GM18867 (cell line): ENCODE data around the gene NCOA4.
A peak's percentile ranks its signal among the peaks of the same experiment; 100 is the strongest.
"Not testable (repeated sequence)": the region's sequence is repeated elsewhere in the genome, so short reads cannot be mapped to it uniquely, and the experiment has no call there.

Source experiments
- ATAC-seq: cut with Tn5 transposase; IDR thresholded peaks from one replicate; pipeline ENCODE4 v1.9.1; 2021; ENCODE audit warnings: mild to moderate bottlenecking, moderate library complexity; ENCODE audit not compliant: unreplicated experiment

The NCOA4 gene

DNA sequence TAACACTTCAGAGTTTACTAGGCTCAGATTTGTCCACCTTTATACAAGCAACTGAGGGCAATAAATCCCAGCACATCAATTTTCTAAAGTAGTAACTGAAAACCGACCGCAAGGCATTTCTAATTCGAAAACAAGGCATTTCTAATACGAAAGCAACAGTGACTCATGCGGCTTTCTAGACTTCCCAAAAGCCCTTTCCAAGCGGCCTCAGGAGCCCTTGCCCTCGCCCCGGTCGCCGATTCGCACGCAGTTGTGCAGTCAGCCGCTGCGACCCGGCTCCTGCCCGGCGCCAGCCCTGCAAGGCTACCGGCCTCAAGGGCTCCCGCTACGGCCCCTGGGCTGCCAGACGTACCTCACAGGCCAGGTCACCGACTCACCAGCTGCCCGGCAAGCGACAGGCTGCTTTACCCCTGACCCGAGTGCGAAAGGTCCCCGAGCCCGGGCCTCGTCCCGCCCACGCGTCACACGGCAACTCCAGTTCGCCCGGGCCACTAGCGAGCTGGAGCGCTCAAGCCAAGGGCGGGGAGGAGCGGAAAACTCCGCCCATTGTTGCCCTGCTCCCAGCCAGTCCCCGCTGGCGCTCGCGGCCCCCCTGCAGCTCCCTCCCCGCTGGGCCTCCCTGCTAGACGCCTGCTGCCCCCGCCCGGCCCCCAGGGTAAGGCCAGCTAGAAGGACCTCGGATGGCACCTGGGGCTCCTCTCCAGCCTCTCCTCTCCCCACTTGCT is 7.3 kb downstream of the NCOA4 start:
- ATAC-seq = peak; percentile 92

DNA sequence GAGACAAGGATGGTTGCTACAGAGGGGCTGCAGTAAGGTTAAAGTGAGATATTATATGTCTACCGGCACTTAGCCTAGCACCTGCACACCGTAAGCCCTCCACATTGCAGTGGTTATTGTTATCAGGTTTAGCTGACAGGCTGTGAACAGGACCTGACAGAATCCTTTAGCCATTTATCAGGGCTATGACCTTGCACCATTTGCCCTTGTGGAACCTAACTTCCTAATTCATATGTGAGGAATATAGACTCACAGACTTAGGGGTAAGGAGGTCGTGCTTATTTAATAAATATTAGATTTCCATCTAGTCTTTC is 10.1 kb downstream of the NCOA4 start:
- ATAC-seq = no peak

DNA sequence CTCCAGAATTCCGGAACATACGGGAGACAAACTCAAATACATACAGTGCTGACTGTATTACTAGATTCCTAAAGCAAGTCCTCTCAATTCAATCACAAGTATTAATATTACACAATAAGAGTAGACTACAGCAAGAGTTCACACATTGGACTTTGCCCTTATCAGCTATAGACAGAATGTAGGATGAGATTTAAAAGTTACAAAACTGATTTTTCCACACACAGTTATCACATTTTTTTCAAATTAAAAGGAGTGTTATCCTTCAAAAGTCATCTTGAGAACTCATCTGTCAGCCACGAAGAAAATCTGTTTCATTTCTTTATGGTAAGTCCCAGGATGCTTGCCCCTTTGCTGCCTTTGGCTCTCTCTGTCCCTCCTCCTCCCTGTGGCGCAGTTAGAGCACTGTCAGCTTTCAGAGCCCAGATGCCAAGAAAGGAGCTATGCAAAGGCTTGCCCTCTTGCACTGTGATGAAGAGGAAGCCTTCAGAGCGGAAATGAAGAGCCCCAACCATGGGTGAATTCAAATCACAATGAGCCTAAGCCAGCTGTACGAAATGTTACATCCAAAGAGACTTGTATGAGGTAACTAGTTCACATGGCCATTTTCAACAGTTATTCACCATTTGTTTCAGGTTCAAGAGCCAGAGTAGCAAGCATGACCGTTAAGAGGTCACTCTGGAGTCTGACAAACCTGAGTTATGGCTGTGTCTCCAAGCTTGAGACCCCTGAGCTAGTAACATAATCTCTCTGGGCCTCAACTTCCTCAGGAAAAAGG is 10.7 kb downstream of the NCOA4 start:
- ATAC-seq = peak; percentile 30

DNA sequence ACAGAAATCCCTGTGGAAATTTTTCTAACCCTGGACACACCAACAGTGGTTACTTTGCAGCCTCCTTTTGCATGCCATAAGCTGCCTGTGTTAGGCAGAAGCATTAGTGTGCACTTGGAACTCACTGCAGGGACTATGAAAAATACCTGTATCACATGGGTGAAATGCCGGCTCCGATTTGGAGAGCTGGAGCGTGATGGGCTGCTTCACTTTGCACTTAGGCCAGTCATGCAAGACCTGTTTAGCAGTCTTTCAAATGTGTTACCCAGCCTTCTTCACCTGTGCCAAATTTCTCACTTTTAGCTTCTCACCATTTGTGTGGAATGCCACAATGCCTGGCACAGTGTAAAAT is 11.3 kb downstream of the NCOA4 start:
- ATAC-seq = no peak

DNA sequence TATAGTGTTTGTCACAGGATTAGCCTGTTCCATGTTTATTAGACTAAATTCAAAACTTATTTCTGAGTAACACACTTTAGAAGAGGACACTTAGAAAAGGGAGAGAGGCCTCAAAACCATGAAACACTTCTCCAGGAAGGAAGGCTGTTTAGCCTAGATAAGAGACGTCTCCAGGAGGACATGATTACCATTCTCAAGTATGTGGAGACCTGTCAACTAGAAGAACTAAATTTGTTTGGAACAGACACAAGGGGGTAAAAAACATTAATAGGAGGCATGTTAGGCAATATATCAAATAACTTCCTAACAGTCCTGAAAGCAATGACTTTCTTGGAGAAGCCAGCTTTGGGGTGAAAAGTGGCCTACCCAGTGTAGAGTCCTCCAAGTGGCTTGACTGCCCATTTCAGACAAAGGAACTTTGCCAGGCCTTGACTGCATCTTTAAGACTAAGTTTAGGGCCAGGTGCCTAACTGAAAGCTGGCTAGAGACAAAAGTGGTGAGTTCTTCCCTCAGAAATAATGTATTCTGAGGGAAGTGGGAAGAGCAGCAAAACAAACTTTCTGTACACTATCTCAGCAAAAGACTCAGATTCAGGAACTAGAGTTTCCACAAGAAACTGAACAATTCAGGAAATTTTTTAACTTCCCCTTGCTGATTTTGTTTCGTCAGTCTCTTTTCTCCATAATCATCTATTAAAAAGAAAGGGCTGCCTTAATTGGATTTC is 11.8 kb downstream of the NCOA4 start:
- ATAC-seq = no peak

DNA sequence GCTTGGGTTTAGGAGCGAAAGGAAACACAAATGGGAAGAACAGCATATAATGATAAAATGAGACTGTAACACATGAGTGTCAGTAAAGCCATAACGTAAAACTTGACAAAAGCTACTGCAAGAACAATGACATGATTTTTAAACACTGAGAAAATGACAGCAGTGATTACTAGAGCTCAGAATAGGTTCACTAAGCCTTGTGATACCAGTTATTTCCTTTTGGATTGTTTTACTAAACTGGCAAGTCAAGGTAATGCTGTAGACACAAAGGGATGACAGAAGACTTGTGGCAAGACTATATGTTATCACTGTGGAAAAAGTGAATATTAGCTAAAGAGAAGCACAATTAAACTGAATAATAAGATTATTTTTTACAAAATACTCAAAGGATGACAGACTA is 12.7 kb downstream of the NCOA4 start:
- ATAC-seq = no peak

DNA sequence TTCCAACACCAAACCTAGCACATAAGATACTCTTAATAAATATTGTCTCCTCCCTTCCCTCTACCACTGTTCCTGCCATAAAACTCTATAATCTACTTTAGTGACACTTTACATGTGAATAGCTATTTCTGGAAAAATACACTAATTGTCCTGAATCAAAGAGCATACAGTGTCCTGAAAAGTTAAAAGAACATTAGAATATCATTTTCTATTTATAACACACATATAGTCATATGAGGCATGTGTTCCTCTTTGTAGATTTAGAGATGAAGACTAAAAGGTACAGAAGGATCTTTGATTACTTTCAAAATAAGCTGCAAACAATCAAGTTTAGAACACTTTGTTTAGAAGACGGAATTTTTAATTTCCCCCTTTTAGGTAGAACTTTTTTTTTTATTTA is 13.6 kb downstream of the NCOA4 start:
- ATAC-seq = no peak

DNA sequence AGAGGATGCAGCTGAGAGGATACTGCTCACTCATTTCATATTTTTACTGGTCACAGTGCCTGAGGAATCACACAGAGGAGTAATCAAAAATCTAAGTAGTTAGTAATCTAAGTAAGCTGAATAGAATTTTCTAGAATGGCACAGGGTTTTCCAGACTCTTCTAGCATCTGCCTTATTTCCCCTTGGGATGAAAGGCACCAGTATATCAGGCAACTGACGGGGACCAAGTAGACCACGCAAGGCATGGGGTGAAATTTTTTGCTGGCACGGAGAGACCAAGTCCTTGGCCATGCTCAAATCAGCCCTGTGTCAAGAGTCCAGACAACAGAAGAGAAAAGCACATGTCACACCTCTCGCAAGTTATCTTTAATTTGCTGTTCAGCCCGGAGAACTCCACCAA is 14.2 kb downstream of the NCOA4 start:
- ATAC-seq = no peak

DNA sequence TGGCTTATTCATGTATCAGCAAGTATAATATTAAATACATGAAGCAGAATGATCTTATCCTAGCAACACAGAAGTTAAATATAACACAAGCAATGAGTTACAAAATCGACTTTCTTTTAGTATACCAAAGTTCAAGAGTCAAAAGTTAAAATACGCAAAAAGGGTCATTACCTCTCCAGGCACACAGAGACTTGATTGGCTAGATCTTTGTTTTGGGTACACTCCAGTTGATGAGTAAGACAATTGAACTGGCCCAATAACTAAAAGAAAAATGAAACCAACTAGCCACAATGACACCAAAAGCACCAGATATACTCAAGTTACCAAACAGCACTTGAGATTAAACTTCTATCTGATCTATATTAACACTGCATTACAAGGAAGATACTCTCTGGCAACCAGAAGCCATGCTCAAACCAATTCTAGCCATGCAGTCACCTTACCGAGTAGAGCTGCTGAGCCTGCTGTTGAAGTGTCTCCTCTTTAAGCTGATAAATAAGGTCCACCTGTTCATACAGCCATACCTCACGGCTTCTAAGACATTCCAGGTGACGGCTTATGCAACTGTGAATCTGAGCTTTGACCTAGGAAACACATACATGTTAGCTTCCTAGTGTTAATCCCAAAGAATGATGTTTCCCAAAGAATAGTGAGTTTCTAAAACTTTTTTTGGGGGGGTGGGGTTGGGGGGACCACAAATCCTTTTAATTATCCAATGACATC is 15.6 kb downstream of the NCOA4 start:
- ATAC-seq = no peak

DNA sequence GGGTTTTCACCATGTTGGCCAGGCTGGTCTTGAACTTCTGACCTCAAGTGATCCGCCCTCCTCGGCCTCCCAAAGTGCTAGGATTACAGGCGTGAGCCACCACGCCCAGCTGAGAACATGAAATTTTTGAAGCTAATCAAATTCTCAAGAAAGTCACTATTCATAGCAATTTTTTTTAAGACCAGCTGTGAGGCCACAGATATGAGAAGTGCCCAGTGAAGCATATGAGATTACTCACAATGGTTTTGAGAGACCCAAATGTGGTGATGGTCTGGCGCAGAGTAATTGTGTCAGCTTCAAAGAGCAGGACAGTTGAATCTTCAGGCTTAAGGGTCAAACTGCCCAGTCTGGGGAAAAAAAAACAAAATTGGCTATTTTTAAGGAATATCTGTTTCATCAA is 16.2 kb downstream of the NCOA4 start:
- no peak for ATAC-seq

DNA sequence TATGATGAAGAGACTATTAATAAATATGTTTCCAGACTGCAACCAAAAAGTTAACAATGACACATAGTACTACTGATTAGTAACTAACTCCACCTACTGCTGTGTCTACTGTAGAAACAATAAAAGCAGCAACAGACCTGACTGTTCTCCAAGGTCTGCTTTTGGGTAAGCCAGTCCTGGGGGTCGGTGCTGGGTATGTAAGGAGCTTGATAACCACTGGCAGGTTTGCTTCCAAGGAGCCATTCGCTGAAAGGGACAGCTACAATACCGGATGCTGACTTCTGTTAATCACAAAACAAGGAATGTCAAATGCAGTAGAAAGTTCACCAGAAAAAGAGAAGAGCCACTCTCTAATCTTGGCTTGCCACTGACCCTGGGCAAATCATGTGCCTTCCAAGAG is 17.7 kb downstream of the NCOA4 start:
- ATAC-seq = no peak

DNA sequence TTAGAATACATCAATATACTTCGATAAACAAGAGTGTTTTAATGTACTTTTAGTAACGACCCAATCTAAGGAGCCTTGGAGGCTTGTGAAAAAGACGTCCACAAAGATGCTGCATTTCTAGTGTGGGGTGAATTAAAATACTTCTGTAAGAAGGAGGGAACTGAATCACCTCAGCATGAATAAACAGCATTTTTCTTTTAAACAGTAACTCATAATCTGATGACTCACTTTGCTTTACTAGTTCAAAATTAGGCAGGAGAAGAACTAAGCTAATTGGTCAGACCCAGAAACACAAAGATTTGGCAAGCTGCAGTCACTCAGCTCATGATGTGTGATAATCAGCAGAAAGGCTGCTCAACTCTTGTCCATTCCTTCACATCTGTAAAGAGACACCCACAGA is 24.2 kb downstream of the NCOA4 start:
- no peak for ATAC-seq

DNA sequence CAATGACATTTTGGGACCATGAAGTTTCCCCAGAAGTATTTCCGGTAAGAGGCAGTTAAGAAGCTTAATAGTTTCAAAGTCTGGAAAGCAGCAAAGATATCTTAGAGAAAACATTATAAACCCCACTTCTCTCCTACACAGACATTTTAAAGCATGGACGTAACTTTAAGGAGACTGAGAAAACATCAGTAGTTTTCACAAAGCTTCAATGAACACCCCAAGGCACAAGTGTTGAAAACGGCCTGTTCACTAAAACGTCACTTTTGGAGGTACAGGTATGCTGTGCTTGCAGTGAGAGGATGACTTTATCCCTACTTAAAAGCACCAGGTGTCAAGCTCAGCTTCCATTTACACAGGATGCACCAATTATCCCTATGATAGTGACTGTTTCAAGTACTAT is 25.0 kb downstream of the NCOA4 start:
- no peak for ATAC-seq

DNA sequence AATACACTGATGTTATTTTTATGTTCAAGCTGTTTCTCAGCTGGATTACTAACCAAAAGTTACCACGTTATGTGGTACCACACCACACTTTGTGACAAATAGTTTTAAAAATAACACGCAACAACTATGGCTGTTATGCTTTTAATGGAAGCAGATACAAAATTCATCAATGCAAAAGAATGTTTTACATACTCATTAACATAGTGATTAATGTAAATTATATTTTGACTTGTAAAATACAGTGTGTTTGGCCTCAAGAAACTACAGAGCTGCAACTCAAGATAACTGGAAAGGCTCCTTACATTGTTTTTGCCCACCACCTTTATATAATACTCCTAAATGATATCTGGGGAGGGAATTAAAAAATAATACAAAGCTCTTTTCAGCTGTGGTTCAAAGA is 25.5 kb downstream of the NCOA4 start:
- no peak for ATAC-seq

DNA sequence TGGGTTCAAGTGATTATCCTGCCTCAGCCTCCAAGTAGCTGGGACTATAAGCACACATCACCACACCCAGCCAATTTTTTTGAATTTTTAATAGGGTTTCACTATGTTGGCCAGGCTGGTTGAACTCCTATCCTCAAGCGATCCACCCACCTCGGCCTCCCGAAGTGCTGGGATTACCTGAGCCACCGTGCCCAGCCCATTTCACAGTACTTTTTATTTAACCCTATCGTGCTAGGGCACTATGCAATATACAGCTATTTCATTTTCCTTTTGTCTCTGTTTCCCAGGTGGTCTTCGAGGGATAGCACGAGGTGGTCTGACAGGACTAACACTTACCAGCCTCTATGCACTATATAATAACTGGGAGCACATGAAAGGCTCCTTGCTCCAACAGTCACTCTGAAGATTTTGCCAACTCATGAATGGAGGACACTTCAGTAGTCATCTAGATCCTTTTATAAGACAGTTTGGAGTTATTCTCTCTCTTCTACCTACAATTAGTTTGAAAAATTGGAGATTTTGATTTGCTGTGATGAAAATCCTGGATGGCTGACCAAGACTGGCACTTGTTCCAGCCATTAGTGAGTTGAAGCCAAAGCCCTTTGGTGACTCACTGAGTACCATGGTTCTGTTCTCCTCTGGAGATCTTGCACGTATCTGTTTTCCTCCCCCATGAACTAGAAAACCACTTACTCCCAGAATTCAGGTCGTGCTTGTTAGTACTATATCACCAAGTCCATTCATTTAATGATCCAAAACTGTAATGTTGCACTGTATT is 27.3 kb downstream of the NCOA4 start:
- ATAC-seq = no peak

DNA sequence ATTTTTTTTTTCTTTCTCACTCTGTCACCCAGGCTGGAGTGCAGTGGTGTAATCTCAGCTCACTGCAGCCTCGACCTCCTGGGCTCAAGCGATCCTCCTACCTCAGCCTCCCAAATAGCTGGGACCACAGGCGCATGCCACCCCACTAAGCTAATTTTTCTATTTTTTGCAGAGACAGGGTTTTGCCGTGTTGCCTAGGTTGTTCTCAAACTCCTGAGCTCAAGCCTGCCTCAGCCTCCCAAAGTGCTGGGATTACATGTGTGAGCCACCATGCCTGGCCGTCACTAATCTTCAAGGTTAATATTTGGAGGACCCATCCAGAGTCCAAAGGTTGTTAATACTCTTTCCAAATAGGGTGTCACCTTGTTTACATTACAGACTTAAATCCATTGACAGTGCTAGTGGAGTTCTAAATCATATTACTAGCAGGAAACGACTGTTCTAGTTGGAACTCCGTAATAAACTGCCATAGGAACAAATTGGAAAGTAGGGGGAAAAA is 28.2 kb downstream of the NCOA4 start:
- ATAC-seq = not testable (repeated sequence)

DNA sequence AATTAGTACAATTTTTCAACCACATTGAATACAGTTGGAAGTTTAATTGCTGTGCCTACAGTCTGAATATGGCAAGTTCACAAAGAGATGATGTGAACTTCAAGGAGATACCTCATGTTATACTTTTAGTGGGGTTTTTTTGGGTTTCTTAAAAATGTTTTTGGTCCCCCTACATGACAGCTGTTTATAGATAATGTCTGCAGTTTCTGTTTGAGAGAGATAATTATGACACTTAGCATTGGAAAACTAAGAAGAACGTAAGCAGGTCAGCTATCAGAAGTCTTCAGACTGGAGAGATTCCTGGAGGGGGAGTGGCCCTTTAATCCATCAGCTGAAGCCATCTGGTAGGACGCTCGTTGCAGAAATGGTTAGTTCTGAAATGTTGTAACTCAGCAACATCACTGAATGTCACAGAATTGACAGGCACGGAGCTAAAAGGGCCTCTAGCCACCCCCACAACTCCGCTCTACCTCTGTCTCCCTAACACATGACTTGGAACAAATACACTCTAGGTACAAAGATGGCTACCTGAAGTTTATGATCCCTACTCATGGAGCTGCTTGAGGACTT is 29.2 kb downstream of the NCOA4 start:
- no peak for ATAC-seq

DNA sequence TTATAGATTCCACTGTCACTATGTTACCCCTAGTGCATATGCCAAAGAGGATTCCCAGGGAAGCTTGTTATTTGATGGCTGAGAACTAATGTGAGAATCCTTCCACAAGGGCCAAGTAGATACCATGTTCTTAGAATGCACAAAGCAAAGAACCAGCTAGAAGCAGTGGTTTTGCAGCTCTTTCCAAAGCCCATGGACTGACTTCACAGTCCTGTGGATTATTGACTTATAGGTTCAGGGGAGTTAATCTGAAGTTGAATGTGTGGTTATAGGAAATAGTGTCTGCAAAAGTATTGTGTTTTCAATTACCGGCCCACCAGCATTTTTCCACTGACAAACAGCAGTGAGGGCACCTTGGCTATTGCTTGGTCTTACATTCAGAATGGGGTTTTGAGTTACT is 29.9 kb downstream of the NCOA4 start:
- ATAC-seq = no peak

DNA sequence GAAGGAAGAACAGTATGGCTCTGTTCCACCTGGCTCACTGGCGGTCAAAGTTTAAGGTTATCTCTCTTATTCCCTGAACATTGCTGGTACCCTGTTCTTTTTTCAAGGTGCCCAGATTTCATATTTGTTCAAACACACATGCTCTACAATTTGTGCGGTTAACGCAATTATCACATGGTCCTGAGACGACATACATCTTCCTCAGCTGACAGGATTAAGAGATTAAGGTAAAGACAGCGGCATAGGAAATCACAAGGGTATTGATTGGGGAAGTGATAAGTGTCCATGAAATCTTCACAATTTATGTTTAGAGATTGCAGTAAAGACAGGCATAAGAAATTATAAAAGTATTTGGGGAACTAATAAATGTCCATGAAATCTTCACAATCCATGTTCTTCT is 30.5 kb downstream of the NCOA4 start:
- ATAC-seq = not testable (repeated sequence)
